Progenitor cell of endocrine pancreas (in vitro differentiated cells): ENCODE results near the gene TBC1D8. TPM values are rescaled to one million over a fixed set of nuclear protein-coding genes. Genes with fewer than 3 reads are reported as not detected.

ENCODE experiments used
- DNase-seq: peaks from one replicate; pipeline ENCODE4 v3.0.0; 2021; ENCODE audit warnings: low spot score; ENCODE audit not compliant: unreplicated experiment
- H3K27ac Mint-ChIP-seq: 2 replicates; pipeline ENCODE4 v1.8.0; 2021; ENCODE audit warnings: mild to moderate bottlenecking, moderate library complexity, mixed read lengths
- H3K27me3 Mint-ChIP-seq: 2 replicates; pipeline ENCODE4 v1.8.0; 2021; ENCODE audit warnings: mixed read lengths
- H3K36me3 Mint-ChIP-seq: 2 replicates; pipeline ENCODE4 v1.8.0; 2022; ENCODE audit warnings: mixed read lengths; ENCODE audit not compliant: insufficient read depth
- H3K4me1 Mint-ChIP-seq: 2 replicates; pipeline ENCODE4 v1.8.0; 2021; ENCODE audit warnings: low read depth, mixed read lengths
- H3K4me3 Mint-ChIP-seq: 2 replicates; pipeline ENCODE4 v1.8.0; 2021; ENCODE audit warnings: low read depth, mild to moderate bottlenecking, moderate library complexity, mixed read lengths
- H3K9me3 Mint-ChIP-seq: 2 replicates; pipeline ENCODE4 v1.8.0; 2021; ENCODE audit warnings: low read depth, mixed read lengths
- total RNA-seq: library from RNA; stranded (reverse); gene quantifications from 2 replicates; pipeline ENCODE4 v1.2.1, GENCODE V29; 2021
- TF ChIP-seq, protein P1 (sequence below): fragments of 200-600 bp; sonication (generic); IDR thresholded peaks from one replicate; pipeline ENCODE4 v1.5.0; 2021; ENCODE audit warnings: antibody characterized with exemption, mild to moderate bottlenecking; ENCODE audit not compliant: unreplicated experiment

TBC1D8 gene
- total RNA-seq, 1 donor from 2014 or later: 34.8 TPM

GRCh38 chr2:101135412-101136296, 15.5 kb downstream of the TBC1D8 start:
- H3K9me3 Mint-ChIP-seq: no peaks in the 10 kb centered on the region
- no peak overlapping the region for H3K27ac Mint-ChIP-seq
- H3K36me3 Mint-ChIP-seq: no peaks in the 10 kb centered on the region
- no peak overlapping the region for H3K4me3 Mint-ChIP-seq
- peaks cover 5% of the 10 kb centered on the region for H3K4me1 Mint-ChIP-seq
- TF ChIP-seq, protein P1, sequence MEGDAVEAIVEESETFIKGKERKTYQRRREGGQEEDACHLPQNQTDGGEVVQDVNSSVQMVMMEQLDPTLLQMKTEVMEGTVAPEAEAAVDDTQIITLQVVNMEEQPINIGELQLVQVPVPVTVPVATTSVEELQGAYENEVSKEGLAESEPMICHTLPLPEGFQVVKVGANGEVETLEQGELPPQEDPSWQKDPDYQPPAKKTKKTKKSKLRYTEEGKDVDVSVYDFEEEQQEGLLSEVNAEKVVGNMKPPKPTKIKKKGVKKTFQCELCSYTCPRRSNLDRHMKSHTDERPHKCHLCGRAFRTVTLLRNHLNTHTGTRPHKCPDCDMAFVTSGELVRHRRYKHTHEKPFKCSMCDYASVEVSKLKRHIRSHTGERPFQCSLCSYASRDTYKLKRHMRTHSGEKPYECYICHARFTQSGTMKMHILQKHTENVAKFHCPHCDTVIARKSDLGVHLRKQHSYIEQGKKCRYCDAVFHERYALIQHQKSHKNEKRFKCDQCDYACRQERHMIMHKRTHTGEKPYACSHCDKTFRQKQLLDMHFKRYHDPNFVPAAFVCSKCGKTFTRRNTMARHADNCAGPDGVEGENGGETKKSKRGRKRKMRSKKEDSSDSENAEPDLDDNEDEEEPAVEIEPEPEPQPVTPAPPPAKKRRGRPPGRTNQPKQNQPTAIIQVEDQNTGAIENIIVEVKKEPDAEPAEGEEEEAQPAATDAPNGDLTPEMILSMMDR: no peak
- no peak for DNase-seq
- H3K27me3 Mint-ChIP-seq: no peaks in the 10 kb centered on the region

- TF ChIP-seq, protein P1: no peak
- DNase-seq: no peak
- no peaks in the 10 kb centered on the region for H3K9me3 Mint-ChIP-seq
- H3K27me3 Mint-ChIP-seq: no peaks in the 10 kb centered on the region
- H3K4me1 Mint-ChIP-seq: peaks cover 6% of the 10 kb centered on the region
- no peak overlapping the region for H3K4me3 Mint-ChIP-seq
- peak overlapping the region; percentile 43 for H3K27ac Mint-ChIP-seq
- H3K36me3 Mint-ChIP-seq: peaks cover 1% of the 10 kb centered on the region
Observed at GRCh38 chr2:101133492-101134100, 17.6 kb downstream of the TBC1D8 start.

DNA sequence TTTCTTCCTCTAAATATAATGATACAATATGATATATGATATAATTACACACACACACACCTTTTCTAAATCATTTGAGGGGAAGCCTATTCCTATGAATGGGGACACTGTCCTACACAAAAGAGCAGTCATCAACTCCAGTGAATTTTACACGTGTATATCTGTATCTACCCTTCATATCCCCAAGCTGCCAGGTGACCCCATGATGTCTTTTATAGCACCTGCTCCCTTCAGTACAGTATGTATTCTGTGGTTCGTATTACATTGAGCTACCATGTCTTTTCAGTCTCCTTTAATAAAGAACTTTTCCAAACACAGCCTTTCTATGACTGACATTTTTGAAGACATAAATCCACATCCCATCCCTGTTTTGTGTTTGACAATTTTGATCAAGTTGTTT, 19.0 kb downstream of the TBC1D8 start:
- H3K9me3 Mint-ChIP-seq: no peaks in the 10 kb centered on the region
- H3K4me1 Mint-ChIP-seq: peaks cover 16% of the 10 kb centered on the region
- TF ChIP-seq, protein P1: no peak
- peaks cover 2% of the 10 kb centered on the region for H3K36me3 Mint-ChIP-seq
- H3K4me3 Mint-ChIP-seq: no peak overlapping the region
- H3K27ac Mint-ChIP-seq: no peak overlapping the region
- H3K27me3 Mint-ChIP-seq: no peaks in the 10 kb centered on the region
- DNase-seq: no peak

- TF ChIP-seq, protein P1: no peak
- Mint-ChIP-seq H3K4me3 (no peak overlapping the region), H3K36me3 (peaks cover 2% of the 10 kb centered on the region), H3K9me3 (no peaks in the 10 kb centered on the region), H3K27me3 (no peaks in the 10 kb centered on the region), H3K4me1 (peaks cover 20% of the 10 kb centered on the region), H3K27ac (no peak overlapping the region)
- no peak for DNase-seq
Observed at GRCh38 chr2:101130081-101130480, 21.1 kb downstream of the TBC1D8 start.

DNA sequence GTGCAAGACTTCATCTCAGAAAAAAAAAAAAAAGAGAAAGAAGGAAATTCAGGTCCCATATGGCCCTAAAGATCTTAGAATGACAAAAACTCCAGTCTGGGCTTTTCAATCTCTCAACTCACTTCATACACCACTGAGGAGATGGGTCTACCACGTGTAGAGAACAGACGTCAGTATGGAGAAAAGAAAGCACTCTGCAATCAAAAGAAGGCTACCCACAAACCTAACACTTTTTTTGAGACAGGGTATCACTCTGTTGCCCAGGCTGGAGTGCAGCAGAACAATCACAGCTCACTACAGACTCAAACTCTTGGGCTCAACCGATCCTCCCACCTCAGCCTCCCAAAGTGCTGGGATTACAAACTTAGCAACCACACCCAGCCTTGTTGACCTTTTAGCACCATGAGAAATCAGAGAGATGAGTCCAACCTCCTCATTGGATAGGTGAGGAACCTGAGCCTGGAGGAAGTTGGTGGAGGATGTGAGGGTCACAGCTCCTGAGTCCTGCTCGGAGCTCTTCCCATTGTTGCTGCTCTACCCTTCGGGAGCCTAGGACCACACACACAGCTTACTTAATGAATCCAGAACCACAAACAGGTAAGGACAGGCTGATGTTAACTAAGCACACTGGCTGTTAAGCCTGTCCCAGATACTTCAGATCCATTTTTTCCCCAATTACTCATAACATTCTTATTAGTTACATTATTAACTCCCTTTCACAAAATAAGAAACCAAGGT, 23.7 kb downstream of the TBC1D8 start:
- peak overlapping the region; percentile 79 for H3K27ac Mint-ChIP-seq
- no peaks in the 10 kb centered on the region for H3K9me3 Mint-ChIP-seq
- H3K36me3 Mint-ChIP-seq: peaks cover 2% of the 10 kb centered on the region
- peaks cover 25% of the 10 kb centered on the region for H3K4me1 Mint-ChIP-seq
- DNase-seq: no peak
- no peak overlapping the region for H3K4me3 Mint-ChIP-seq
- TF ChIP-seq, protein P1: no peak
- H3K27me3 Mint-ChIP-seq: no peaks in the 10 kb centered on the region
